ENCODE data around the gene MAP4K2. TPM values are rescaled to one million over a fixed set of nuclear protein-coding genes. Genes with fewer than 3 reads are reported as not detected.

The MAP4K2 gene
- total RNA-seq, 1 donor from 2014 or later: 40.6 TPM

DNA sequence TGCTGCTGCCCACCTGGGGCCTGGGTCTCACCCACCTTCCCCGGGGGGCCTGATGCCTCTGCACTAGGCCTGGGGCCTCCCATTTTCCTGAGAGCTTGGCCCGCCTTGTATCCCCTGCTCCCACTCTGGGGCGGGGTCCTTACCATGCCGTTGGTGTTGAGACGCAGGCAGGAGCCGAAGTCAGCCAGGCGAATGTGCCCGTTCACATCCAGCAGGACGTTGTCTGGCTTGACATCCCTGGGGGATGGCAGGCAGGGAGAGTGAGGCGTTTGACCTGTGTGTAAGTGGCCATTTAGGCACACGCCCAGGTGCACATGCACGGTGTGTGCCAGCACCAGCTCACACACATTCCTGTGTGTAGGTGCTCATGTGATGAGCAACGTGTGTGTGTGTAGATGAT lies 36.3 kb upstream of the MAP4K2 start:
- H3K27me3 ChIP-seq (ENCODE audit: control insufficient read depth, insufficient read depth, low read length): no peaks in the 10 kb centered on the region
- TF ChIP-seq, protein P1, sequence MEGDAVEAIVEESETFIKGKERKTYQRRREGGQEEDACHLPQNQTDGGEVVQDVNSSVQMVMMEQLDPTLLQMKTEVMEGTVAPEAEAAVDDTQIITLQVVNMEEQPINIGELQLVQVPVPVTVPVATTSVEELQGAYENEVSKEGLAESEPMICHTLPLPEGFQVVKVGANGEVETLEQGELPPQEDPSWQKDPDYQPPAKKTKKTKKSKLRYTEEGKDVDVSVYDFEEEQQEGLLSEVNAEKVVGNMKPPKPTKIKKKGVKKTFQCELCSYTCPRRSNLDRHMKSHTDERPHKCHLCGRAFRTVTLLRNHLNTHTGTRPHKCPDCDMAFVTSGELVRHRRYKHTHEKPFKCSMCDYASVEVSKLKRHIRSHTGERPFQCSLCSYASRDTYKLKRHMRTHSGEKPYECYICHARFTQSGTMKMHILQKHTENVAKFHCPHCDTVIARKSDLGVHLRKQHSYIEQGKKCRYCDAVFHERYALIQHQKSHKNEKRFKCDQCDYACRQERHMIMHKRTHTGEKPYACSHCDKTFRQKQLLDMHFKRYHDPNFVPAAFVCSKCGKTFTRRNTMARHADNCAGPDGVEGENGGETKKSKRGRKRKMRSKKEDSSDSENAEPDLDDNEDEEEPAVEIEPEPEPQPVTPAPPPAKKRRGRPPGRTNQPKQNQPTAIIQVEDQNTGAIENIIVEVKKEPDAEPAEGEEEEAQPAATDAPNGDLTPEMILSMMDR (IDR thresholded peaks at IDR 0.05; ENCODE audit: insufficient read depth, low read length, poor library complexity, severe bottlenecking): no peak
- no peak for DNase-seq (ENCODE audit: low read depth)
- H3K4me3 ChIP-seq (ENCODE audit: low read depth, low read length): no peak overlapping the region
- H3K36me3 ChIP-seq (ENCODE audit: control insufficient read depth, insufficient read depth, low read length): no peaks in the 10 kb centered on the region

DNA sequence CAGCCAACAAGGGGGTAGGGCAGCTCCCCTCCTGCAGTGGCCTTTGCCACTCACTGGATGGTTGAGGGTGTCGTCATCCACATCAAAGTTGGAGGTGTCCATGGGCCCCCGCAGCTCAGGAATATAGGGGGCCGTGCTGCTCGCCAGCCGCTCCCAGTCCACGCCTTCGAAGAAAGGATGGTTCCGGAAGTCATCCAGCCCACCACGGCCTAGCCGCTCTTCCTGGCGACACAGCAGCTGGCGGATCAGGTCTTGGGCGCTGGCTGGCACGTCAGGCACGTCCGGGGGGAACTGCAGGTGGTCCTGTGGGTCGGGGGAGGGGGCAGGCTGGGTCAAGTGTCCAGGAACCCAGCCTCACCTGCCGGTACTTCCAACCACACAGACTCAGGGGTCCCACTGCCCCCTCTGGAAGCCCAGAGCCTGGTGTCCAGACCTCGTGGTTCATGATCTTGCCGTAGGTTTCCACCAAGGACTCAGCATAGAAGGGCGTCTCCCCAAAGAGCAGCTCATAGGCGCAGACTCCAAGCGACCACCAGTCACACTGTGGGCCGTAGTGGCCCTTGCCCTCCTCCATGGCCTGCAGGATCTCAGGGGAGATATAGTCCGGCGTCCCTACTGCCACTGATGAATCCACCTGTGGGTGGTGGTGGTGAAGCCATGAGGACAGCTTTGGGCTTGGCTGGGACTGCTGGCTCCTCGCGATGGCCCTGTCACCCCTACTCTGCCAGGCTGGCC lies 35.8 kb upstream of the MAP4K2 start:
- Histone ChIP-seq H3K4me3 (ENCODE audit: low read depth, low read length) (no peak overlapping the region), H3K36me3 (ENCODE audit: control insufficient read depth, insufficient read depth, low read length) (no peaks in the 10 kb centered on the region), H3K27me3 (ENCODE audit: control insufficient read depth, insufficient read depth, low read length) (no peaks in the 10 kb centered on the region)
- TF ChIP-seq, protein P1 (IDR thresholded peaks at IDR 0.05; ENCODE audit: insufficient read depth, low read length, poor library complexity, severe bottlenecking): no peak
- DNase-seq (ENCODE audit: low read depth): no peak

DNA sequence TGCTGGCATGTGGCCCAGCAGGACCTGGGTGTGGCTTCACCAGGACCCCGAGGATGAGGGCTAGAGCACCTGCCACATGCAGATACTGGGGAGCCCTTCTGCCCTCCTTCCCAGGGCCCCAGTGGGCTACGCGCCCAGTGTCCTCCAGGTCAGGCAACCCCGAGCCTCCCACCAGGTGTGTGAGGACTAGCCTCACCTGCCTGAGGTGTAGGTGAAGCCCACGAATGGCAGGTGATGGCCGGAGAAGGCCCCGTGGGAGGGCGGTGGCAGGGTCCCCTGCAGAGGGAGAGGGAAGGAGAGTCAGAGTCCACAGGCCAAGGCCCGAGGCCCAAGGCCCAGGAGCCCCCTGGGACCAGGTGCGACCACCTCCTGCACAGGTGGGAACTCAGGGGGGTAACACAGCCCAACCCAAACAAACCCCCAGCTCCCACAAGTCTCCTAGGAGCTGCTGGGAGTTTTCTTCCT lies 34.9 kb upstream of the MAP4K2 start:
- H3K36me3 ChIP-seq (ENCODE audit: control insufficient read depth, insufficient read depth, low read length): no peaks in the 10 kb centered on the region
- TF ChIP-seq, protein P1 (IDR thresholded peaks at IDR 0.05; ENCODE audit: insufficient read depth, low read length, poor library complexity, severe bottlenecking): no peak
- no peak for DNase-seq (ENCODE audit: low read depth)
- no peaks in the 10 kb centered on the region for H3K27me3 ChIP-seq (ENCODE audit: control insufficient read depth, insufficient read depth, low read length)
- no peak overlapping the region for H3K4me3 ChIP-seq (ENCODE audit: low read depth, low read length)

DNA sequence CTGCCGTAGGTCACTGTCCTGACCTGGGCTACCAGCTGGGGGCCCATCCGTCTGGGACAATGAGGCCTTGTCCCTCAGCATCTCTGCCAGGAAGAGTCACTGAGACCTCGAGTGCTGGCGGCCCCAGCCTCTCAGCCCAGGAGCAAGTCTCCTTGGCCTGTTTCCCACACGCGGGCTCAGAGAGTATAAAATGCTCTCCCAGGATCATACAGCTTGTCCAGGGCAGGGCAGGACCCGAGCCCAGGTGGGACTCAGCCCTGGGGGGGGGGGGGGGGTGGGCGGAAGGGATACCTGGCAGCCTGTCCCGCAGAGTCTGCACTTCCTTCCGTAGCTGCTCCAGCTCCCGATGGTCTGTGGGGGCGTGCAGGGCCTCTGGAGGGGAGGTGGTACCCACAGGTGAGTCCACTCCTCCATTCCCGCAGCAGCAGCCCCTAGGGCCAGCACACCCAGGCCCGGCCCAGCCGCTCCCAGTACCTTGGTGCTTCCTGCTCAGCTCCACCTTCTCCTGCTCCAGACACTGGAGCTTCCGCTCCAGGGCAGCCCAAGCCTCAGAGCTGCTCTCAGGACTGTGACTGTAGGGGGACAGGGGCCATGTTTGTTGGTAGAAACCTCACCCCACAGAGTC lies 33.5 kb upstream of the MAP4K2 start:
- no peaks in the 10 kb centered on the region for H3K27me3 ChIP-seq (ENCODE audit: control insufficient read depth, insufficient read depth, low read length)
- TF ChIP-seq, protein P1 (IDR thresholded peaks at IDR 0.05; ENCODE audit: insufficient read depth, low read length, poor library complexity, severe bottlenecking): no peak
- no peak overlapping the region for H3K4me3 ChIP-seq (ENCODE audit: low read depth, low read length)
- no peak for DNase-seq (ENCODE audit: low read depth)
- no peaks in the 10 kb centered on the region for H3K36me3 ChIP-seq (ENCODE audit: control insufficient read depth, insufficient read depth, low read length)

DNA sequence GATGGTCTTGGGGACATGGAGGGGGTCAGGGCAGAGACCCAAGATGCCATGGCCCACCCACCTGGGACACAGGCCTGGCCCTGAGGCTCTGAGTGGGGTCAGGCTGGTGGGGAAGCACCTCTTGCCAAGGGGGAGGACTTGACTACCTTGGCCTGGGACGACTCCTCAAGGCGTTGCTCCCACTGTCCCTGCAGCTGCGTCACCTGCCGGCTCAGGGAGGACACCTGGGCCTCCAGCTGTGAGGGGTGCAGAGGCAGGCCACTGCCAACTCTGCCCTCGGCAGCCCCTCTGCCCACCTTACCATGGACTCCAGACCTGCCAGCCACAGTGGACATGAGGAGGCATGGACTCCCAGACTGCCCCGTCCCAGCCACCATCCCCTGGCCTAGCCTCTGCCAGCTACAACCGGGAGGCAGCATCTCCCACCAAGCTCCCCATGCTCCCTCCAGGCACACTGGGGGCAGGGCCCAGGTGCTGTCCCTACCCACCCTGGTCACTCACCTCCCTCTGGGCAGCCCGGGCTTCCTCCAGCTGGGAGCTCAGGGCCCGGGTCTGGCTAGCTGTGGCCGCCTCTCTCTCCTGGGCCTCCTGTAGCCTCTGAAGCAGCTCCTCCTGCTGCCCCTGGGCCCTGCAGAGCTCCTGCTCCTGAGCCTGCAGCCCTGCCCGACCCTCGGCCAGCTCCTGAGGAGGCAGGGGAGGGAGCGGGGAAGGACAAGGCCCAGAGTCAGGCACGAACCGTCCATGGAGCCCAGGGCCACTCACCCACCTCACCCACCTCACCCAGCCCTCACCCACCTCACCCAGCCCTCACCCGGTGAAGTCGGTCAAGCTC lies 32.8 kb upstream of the MAP4K2 start:
- TF ChIP-seq, protein P1 (IDR thresholded peaks at IDR 0.05; ENCODE audit: insufficient read depth, low read length, poor library complexity, severe bottlenecking): no peak
- H3K4me3 ChIP-seq (ENCODE audit: low read depth, low read length): no peak overlapping the region
- no peaks in the 10 kb centered on the region for H3K36me3 ChIP-seq (ENCODE audit: control insufficient read depth, insufficient read depth, low read length)
- no peaks in the 10 kb centered on the region for H3K27me3 ChIP-seq (ENCODE audit: control insufficient read depth, insufficient read depth, low read length)
- DNase-seq (ENCODE audit: low read depth): no peak
